ENCODE results near the gene PCID2.

Gene PCID2

GRCh38 chr13:113219256-113219940 is 10.9 kb upstream of the PCID2 start:
- DNase-seq (ENCODE audit: low spot score), result no peak

DNA sequence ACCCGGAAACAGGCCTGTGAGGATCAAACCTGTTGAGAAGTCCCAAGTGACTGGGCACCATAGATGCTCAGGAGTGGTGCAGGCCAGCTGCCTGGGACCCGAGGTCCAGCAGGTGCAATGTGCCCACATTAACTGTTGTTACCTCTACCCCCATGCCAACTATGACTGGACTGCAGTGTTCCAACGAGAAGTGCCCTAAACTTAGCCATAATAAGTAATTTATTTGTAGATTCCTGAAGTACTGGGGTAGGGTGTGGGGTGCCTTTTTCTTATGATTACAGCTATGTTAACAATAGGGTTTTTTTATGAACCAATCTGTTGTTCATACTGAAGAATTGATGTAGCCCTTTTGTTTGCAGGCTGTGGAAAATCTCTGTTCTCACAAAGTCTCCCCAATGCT is 10.1 kb upstream of the PCID2 start:
- DNase-seq (ENCODE audit: low spot score), result no peak

DNA sequence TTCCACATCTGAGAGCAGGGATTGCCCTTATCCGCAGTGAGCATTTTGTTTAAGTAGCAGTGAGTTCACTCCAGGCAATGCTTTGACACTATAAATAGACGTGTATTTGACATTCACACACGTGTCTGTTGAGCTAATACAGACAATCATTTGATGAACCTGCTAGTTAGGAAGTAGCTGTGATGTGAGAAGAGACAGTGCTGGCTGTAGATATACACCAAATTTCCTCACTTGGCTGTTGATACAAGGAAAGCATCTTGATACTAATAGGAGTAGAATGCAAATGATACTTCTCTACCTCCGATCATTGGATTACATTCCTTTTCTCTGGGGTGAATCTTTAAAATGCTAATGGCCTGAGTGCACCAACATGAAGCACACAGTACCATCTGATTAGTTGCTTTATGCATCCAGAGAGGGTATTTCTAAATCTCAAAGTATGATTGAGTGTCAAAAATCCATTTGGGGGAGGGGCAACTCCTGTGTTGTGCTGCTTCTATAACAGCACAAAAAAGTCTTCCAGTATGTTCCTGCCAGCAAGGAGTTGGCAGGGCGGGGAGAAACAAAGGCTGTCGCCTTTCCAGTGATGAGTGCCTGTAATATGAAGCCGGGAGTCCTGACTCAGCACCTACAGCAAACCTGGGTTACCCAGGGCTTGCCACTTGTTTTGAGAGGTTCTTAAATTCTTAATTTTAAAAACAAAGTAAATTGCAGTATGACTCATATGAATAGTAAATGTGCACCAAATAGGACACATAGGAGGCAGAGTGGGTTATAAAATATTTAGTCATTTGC is 8.0 kb upstream of the PCID2 start:
- DNase-seq (ENCODE audit: low spot score), result peak; percentile 38

- DNase-seq (ENCODE audit: low spot score), result no peak
These were observed 3.3 kb upstream of the PCID2 start for GRCh38 chr13:113211774-113212173.

DNA sequence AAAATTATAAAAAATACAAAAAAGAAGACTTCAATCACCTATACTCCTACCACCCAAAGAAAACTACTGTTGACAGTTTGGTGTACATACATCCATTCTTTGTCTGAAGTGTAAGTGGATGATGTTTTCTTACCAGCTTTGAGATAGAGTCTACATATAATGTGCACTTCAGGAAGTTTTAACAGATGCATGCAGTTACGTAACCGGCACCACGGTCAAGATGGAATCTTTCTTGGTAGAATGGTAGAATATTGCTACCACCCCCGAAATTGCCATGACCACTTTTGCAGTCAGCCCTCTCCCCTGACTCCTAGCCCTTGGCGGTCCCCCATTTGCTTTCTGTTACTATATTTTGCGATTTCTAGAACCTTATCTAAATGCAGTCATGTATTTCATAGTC is 2.4 kb upstream of the PCID2 start:
- no peak for DNase-seq (ENCODE audit: low spot score)

DNA sequence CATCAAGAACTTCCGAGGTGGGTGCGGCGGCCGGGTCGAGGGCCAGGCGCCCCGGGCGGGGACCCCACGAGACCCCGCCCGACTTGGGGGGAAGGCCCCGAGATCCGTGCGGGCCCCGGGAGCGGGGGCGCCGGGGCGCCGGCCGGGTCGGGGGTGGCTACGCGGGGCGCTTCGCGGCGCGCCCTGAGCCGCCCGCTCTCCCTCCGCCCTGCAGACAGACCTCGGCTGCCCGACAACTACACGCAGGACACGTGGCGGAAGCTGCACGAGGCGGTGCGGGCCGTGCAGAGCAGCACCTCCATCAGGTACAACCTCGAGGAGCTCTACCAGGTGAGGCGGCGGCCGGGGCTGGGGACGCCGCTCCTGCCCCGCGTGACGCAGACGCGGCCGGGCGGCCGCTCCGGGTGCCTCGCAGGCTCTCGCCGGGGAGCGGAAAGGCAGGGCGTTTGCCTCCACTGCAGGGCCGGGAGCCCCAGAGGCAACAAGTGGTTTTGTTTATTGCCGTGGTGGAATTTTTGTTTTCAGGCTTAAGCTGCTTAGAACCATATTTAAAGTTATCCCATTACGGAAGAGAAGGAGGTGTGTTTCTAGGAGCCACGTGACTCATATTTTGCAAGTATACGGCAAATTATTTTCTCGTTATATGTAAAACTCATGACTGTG is 1.4 kb upstream of the PCID2 start:
- no peak for DNase-seq (ENCODE audit: low spot score)

GRCh38 chr13:113209336-113209758 is 878 bp upstream of the PCID2 start, which contains the start of gene CUL4A:
CUL4A (plus strand) TSS chr13:113209613; CDS start chr13:113209628, 15 bp downstream.
- DNase-seq (ENCODE audit: low spot score), result peak; percentile 43

GRCh38 chr13:113207890-113208420 is 514 bp downstream of the PCID2 start:
- no peak for DNase-seq (ENCODE audit: low spot score)

DNA sequence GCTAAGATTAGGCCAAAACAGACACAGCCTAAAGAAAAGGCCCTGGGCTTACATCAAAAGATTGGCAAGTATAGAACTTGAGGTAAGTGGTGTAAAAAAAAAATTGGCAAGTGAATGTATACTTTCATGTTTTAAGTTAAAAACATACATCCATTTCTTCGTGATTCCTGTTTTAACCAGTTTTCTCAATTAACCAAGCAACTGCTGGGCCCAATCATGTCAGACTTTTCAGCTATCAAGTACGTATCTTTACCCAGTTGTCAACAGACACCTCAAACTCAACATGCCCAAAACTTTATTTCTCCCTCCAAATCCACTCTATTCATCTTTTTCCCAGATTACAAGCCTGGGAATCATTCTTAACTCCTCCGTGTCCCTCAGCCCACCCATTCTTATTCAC is 1.0 kb downstream of the PCID2 start:
- no peak for DNase-seq (ENCODE audit: low spot score)

DNA sequence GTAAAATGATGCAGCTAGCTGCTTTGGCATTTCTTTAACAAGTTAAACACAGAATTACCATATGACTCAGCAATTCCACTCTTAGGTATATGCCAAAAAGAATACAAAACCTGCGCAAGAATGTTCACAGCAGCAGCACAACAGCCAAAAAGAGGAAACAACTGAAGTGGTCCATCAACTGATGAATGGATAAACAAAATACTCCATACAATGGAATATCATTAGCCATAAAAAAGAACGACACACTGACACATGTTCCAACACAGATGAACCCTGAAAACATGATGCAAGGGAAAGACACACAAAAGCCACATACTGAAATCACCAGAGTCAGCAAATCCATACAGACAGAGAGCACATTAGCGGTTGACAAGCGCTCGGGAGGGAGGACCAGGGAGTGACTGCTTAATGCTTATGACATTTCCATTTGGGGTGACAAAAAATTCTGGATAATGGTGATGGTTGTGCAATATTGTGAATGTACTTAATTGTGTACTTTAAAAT is 3.0 kb downstream of the PCID2 start:
- no peak for DNase-seq (ENCODE audit: low spot score)

DNA sequence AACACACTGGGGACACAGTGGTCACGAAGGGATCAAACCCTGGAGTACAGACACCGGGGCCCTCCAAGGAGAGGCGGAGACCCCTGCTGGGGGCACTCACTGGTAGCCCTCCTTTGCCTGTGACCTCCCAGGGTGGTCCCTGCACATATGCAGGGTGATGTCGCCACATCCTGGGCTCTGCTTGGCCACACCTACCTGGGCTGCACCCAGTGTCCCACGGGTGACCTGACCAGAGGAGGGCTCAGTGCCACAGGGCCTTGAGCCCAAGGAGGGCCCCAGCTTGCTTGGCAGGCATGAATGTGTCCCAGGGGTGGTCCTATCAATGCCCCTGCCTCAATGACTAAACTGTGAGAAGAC is 4.1 kb downstream of the PCID2 start:
- DNase-seq (ENCODE audit: low spot score), result no peak

GRCh38 chr13:113203507-113204377 is 4.7 kb downstream of the PCID2 start:
- DNase-seq (ENCODE audit: low spot score), result no peak

GRCh38 chr13:113202912-113203311 is 5.6 kb downstream of the PCID2 start:
- DNase-seq (ENCODE audit: low spot score), result no peak

- DNase-seq (ENCODE audit: low spot score), result no peak
These were observed 6.7 kb downstream of the PCID2 start for GRCh38 chr13:113201815-113202214.

GRCh38 chr13:113196970-113197737 is 11.3 kb downstream of the PCID2 start:
- DNase-seq (ENCODE audit: low spot score), result no peak

- DNase-seq (ENCODE audit: low spot score), result no peak
These were observed 13.1 kb downstream of the PCID2 start for GRCh38 chr13:113195360-113195759.

DNA sequence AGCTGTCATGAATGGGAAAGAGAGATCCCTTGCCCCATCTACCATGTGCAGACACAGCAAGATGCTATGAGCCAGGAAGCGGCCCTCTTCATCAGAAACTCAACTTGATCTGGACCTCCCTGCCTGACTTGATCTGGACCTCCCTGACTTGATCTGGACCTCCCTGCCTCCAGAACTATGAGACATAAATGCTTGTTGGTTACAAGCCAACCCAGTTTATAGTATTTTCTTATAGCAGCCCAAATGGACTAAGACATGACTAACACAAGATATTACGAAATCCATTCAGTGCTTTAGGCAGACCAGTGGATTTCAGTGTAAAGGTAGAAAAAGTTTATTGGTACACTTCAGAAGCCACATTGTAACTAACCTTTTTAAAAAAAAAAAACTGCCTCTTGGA is 15.6 kb downstream of the PCID2 start:
- DNase-seq (ENCODE audit: low spot score), result no peak

GRCh38 chr13:113192279-113192678 is 16.2 kb downstream of the PCID2 start:
- no peak for DNase-seq (ENCODE audit: low spot score)

DNA sequence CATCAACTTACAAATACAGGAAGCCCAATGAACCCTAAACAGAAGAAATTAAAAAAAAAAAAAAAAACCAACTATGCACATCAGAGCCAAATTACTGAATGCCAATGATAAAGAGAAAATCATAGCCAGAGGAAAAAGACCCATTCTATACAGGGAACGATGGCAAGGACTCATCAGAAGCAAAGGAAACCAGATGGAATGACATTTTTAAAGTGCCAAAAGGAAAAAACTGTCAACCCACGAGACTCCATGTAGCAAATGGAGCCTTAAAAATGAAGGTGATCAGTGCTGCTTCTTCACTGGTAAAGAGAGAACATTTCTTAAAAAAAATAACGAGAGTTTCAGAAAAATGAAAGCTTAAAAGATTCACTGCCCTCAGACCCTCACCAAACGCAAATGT is 18.3 kb downstream of the PCID2 start:
- DNase-seq (ENCODE audit: low spot score), result no peak

DNA sequence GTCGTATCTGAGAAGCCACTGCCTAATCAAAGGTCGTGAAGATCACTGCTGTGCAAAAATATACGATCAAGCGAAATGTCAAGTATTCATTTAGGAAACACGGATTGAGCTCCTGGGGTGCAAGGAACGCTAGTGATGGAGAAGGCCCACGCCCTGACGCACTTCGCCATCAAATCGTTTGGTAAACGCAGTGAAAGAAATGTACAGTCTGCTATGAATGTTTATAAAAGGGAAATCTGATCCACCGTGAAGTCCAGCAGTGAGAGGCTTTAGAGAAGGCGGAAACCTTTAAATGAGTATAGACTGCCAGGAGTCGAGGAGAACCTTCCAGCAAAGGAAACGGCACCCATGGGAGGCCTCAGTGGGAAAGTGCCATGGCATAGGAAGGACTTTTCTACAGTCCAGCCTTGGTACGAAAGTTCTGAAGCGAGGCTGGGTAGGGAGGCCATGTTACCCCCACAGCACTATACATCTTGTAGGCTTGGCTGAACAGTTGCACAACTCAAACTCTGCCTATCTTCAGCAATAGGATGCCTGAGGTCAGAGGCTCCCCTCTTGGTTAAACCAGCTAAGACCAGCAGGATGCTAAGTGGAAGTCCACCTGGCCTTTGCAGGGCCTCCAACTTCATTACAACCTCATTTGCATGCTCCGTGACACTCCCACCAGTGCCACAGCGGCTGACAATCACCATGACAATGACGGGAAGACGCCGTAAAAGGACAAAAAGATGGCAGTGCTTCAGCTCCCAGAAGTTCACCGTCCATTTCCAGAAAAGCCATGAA is 20.4 kb downstream of the PCID2 start:
- no peak for DNase-seq (ENCODE audit: low spot score)

Measured in pons (tissue), 1 donor.